ENCODE measurements around the gene BBS7. TPM values are rescaled to one million over a fixed set of nuclear protein-coding genes. Genes with fewer than 3 reads are reported as not detected.

BBS7 gene
- polyA plus RNA-seq, 1 of the 3 experiments (the other 2 are of a cell fraction): 24.3 TPM

- TF ChIP-seq EP300 (IDR thresholded peaks at IDR 0.05; ENCODE audit: borderline replicate concordance in 1 of 2, low read depth in 1 of 2, low read length in 1 of 2) (no peak), RAD21 (IDR thresholded peaks at IDR 0.05; ENCODE audit: low read length) (no peak), JUND (IDR thresholded peaks at IDR 0.05) (no peak), PBX3 (IDR thresholded peaks at IDR 0.05) (no peak), USF2 (IDR thresholded peaks at IDR 0.05; ENCODE audit: borderline replicate concordance, low read depth, low read length) (no peak), MEF2A (IDR thresholded peaks at IDR 0.05; ENCODE audit: borderline replicate concordance, low read depth) (no peak), GABPA (IDR thresholded peaks at IDR 0.05; ENCODE audit: low read depth) (no peak), POLR2AphosphoS5 (IDR thresholded peaks at IDR 0.05; ENCODE audit: low read depth, low read length) (no peak), CTCF (IDR thresholded peaks at IDR 0.05) (no peak), CHD2 (IDR thresholded peaks at IDR 0.05; ENCODE audit: low read length, partially characterized antibody) (no peak), SIN3A (IDR thresholded peaks at IDR 0.05; ENCODE audit: borderline replicate concordance, low read depth, low read length) (no peak)
- CTCF ChIA-PET: interaction anchor here (0.6 kb wide), 1 partner anchor 20 kb away, joined by 3 read pairs; no protein-coding TSS in a partner anchor
Observed at GRCh38 chr4:121792966-121793365, 77.3 kb downstream of the BBS7 start.

GRCh38 chr4:121791481-121791880 lies 78.8 kb downstream of the BBS7 start:
- Histone ChIP-seq H3K9me2 (no peaks in the 10 kb centered on the region), H3K9ac (peak overlapping the region; percentile 55; the same call in 1 of the 2 replicates), H3K4me1 (ENCODE audit: control insufficient read depth in 1 of 2, insufficient read depth in 2 of 2, low read depth in 1 of 2, low read length in 1 of 2) (peaks cover 0 to 49% of the 10 kb centered on the region in 2 experiments), H3K27me3 (ENCODE audit: insufficient read depth) (no peaks in the 10 kb centered on the region), H3F3A (replicated peaks; ENCODE audit: insufficient read depth) (peaks cover 41% of the 10 kb centered on the region), H3K4me2 (peak overlapping the region; percentile 69; the same call in 1 of the 2 replicates), H3K27ac (ENCODE audit: low read depth in 2 of 2, low read length in 1 of 2) (peak overlapping the region; percentile 86 to 95; a peak in 3 of 4 replicates), H3K9me3 (no peaks in the 10 kb centered on the region), H3K36me3 (replicated peaks in 1 of 2; ENCODE audit: control insufficient read depth in 1 of 2, insufficient read depth in 2 of 2, low read length in 1 of 2) (no peaks in the 10 kb centered on the region), H3K79me2 (ENCODE audit: insufficient read depth) (no peaks in the 10 kb centered on the region), H4K20me1 (ENCODE audit: insufficient read depth) (no peaks in the 10 kb centered on the region), H3K4me3 (ENCODE audit: low read depth in 2 of 2, low read length in 1 of 2) (no peak overlapping the region), H2AFZ (ENCODE audit: low read depth) (no peak overlapping the region)
- CTCF ChIA-PET: no interaction called here
- no peak for DNase-seq
- 22% methylated on average over 5 of the region's 5 CpGs for WGBS (ENCODE audit: low lambda C conversion rate)
- POLR2A ChIA-PET: no interaction called here
- 0 out of 2 replicates have a peak, but pooled peaks have one; percentile 30 for TF ChIP-seq USF1 (IDR thresholded peaks at IDR 0.05; ENCODE audit: borderline replicate concordance, low read depth)
- TF ChIP-seq PBX3 (IDR thresholded peaks at IDR 0.05): peak; percentile 91
- TF ChIP-seq ZBTB33 (IDR thresholded peaks at IDR 0.05; ENCODE audit: borderline replicate concordance, low read depth): peak; percentile 51; the same call in 1 of the 2 replicates
- TF ChIP-seq RXRA (IDR thresholded peaks at IDR 0.05; ENCODE audit: borderline replicate concordance, low read depth): peak; percentile 40; the same call in 1 of the 2 replicates
- 0 out of 2 replicates have a peak, but pooled peaks have one; percentile 24 for TF ChIP-seq TAF1 (IDR thresholded peaks at IDR 0.05; ENCODE audit: borderline replicate concordance, low read depth, low read length)
- peak; percentile 50; the same call in 1 of the 2 replicates for TF ChIP-seq MEF2A (IDR thresholded peaks at IDR 0.05; ENCODE audit: borderline replicate concordance, low read depth)
- no peak for TF ChIP-seq SMC3 (IDR thresholded peaks at IDR 0.05; ENCODE audit: low read depth, low read length)
- peak; percentile 91 for TF ChIP-seq TEAD4 (IDR thresholded peaks at IDR 0.05; ENCODE audit: borderline replicate concordance, insufficient read depth)
- TF ChIP-seq MAX (IDR thresholded peaks at IDR 0.05; ENCODE audit: low read depth): peak; percentile 83
- TF ChIP-seq FOSL2 (IDR thresholded peaks at IDR 0.05; ENCODE audit: borderline replicate concordance, low read depth): peak; percentile 72; the same call in 1 of the 2 replicates

More at GRCh38 chr4:121792966-121793365, 77.3 kb downstream of the BBS7 start:
- Histone ChIP-seq H3K4me2 (no peak overlapping the region), H3K9me3 (no peaks in the 10 kb centered on the region), H3K4me3 (ENCODE audit: low read depth in 2 of 2, low read length in 1 of 2) (no peak overlapping the region), H3K27ac (ENCODE audit: low read depth in 2 of 2, low read length in 1 of 2) (no peak overlapping the region), H3F3A (replicated peaks; ENCODE audit: insufficient read depth) (peaks cover 41% of the 10 kb centered on the region), H3K9ac (no peak overlapping the region), H3K27me3 (ENCODE audit: insufficient read depth) (no peaks in the 10 kb centered on the region), H3K4me1 (ENCODE audit: control insufficient read depth in 1 of 2, insufficient read depth in 2 of 2, low read depth in 1 of 2, low read length in 1 of 2) (peaks cover 0 to 43% of the 10 kb centered on the region in 2 experiments), H2AFZ (ENCODE audit: low read depth) (no peak overlapping the region), H3K9me2 (no peaks in the 10 kb centered on the region), H3K79me2 (ENCODE audit: insufficient read depth) (no peaks in the 10 kb centered on the region), H4K20me1 (ENCODE audit: insufficient read depth) (no peaks in the 10 kb centered on the region), H3K36me3 (replicated peaks in 1 of 2; ENCODE audit: control insufficient read depth in 1 of 2, insufficient read depth in 2 of 2, low read length in 1 of 2) (no peaks in the 10 kb centered on the region)
- POLR2A ChIA-PET: no interaction called here
- 87% methylated on average over 2 of the region's 2 CpGs for WGBS (ENCODE audit: low lambda C conversion rate)
- DNase-seq: no peak

Measured in SK-N-SH (cell line).